ENCODE data around the gene GNG11. TPM values are rescaled to one million over a fixed set of nuclear protein-coding genes. Genes with fewer than 3 reads are reported as not detected.

The GNG11 gene
- total RNA-seq (2021; ENCODE audit: unreplicated experiment): not detected
- polyA plus RNA-seq (2012): not detected in 2 replicates
- percentile 13 among the genes with signal in this experiment for Bru-seq, nascent RNA
- BruChase-seq, experiment 1, labeled RNA remaining after a 6-hour chase: not detected
- BruChase-seq, experiment 2, labeled RNA remaining after a 2-hour chase: percentile 17 among the genes with signal in this experiment
- long read RNA-seq: 0 reads

- Histone ChIP-seq H3K27ac (ENCODE audit: low read depth, low read length) (no peak within 1 kb of the TSS), H2AFZ (ENCODE audit: low read depth, low read length, poor library complexity, severe bottlenecking) (no peak within 1 kb of the TSS), H3K27me3 (ENCODE audit: insufficient read depth, low read length) (no peaks in the 10 kb centered on the region), H3K9me3 (ENCODE audit: control insufficient read depth in 1 of 2, insufficient read depth in 1 of 2, low read depth in 1 of 2, low read length in 2 of 2) (no peaks in the 10 kb centered on the region), H3K79me2 (ENCODE audit: insufficient read depth, low read length) (no peaks in the 10 kb centered on the region), H3K4me3 (replicated peaks in 1 of 2; ENCODE audit: low read depth in 1 of 2, low read length in 2 of 2) (no peak within 1 kb of the TSS), H3K4me2 (ENCODE audit: low read length) (no peak within 1 kb of the TSS), H4K20me1 (ENCODE audit: insufficient read depth) (no peaks in the 10 kb centered on the region), H3K4me1 (ENCODE audit: control insufficient read depth in 1 of 2, insufficient read depth in 2 of 2, low read length in 2 of 2) (no peaks in the 10 kb centered on the region; a peak in 1 of 4 replicates), H3K9ac (ENCODE audit: low read length) (no peak within 1 kb of the TSS), H3K9me2 (ENCODE audit: insufficient read depth) (no peaks in the 10 kb centered on the region), H3K36me3 (ENCODE audit: control insufficient read depth in 1 of 2, insufficient read depth in 2 of 2, low read length in 2 of 2) (no peaks in the 10 kb centered on the region)
- CTCF ChIA-PET: no interaction called here
- intact Hi-C loops (cut with micrococcal nuclease): no loop called here
- no TSS peak for BruUV-seq (replicated peaks)
- POLR2A ChIA-PET: no interaction called here
- TF ChIP-seq POLR2A (IDR thresholded peaks at IDR 0.05; ENCODE audit: borderline replicate concordance, extremely low read depth, insufficient read depth, insufficient read length): no peak
- RAD21 ChIA-PET (ENCODE audit: low non-redundant PET in 1 of 2, low total read pairs in 2 of 2, uncharacterized antibody in 2 of 2, unreplicated experiment in 2 of 2): no interaction called here
- no peak for ATAC-seq
- DNase-seq (ENCODE audit: low read depth, low spot score): no peak
These were observed at the start of gene GNG11 for GRCh38 chr7:93921607-93922566. GNG11 (plus strand) TSS chr7:93921735; CDS start chr7:93922138, 403 bp downstream.

GRCh38 chr7:93873998-93874574 lies 47.4 kb upstream of the GNG11 start:
- no peaks in the 10 kb centered on the region for H3K4me1 ChIP-seq (ENCODE audit: control insufficient read depth in 1 of 2, insufficient read depth in 2 of 2, low read length in 2 of 2)
- no peak overlapping the region for H3K4me3 ChIP-seq (replicated peaks in 1 of 2; ENCODE audit: low read depth in 1 of 2, low read length in 2 of 2)
- H3K4me2 ChIP-seq (ENCODE audit: low read length): no peak overlapping the region
- no peak overlapping the region for H3K27ac ChIP-seq (ENCODE audit: low read depth, low read length)
- H4K20me1 ChIP-seq (ENCODE audit: insufficient read depth): no peaks in the 10 kb centered on the region
- DNase-seq (ENCODE audit: low read depth, low spot score) (no peak), ATAC-seq (no peak)
- H3K9ac ChIP-seq (ENCODE audit: low read length): no peak overlapping the region
- TF ChIP-seq EZH2phosphoT487 (IDR thresholded peaks at IDR 0.05; ENCODE audit: borderline replicate concordance) (no peak), EZH2 (IDR thresholded peaks at IDR 0.05) (no peak), MAX (IDR thresholded peaks at IDR 0.05) (no peak), YY1 (IDR thresholded peaks at IDR 0.05; ENCODE audit: extremely low read depth, insufficient replicate concordance, low read depth, low read length) (no peak), POLR2A (IDR thresholded peaks at IDR 0.05; ENCODE audit: borderline replicate concordance, extremely low read depth, insufficient read depth, insufficient read length) (no peak), REST (IDR thresholded peaks at IDR 0.05; ENCODE audit: low read depth) (no peak), RAD21 (IDR thresholded peaks at IDR 0.05; ENCODE audit: low read depth) (no peak), ZFX (IDR thresholded peaks at IDR 0.05) (no peak), EGR1 (IDR thresholded peaks at IDR 0.05; ENCODE audit: low read depth) (no peak), ELF1 (IDR thresholded peaks at IDR 0.05; ENCODE audit: borderline replicate concordance, low read depth) (no peak), CEBPB (IDR thresholded peaks at IDR 0.05; ENCODE audit: low read depth) (no peak), TCF7L2 (IDR thresholded peaks at IDR 0.05; ENCODE audit: borderline replicate concordance, extremely low read depth, insufficient read depth, insufficient read length) (no peak)
- H2AFZ ChIP-seq (ENCODE audit: low read depth, low read length, poor library complexity, severe bottlenecking): no peak overlapping the region
- BruUV-seq (replicated peaks): no TSS peak
- RAD21 ChIA-PET (ENCODE audit: low non-redundant PET in 1 of 2, low total read pairs in 2 of 2, uncharacterized antibody in 2 of 2, unreplicated experiment in 2 of 2): no interaction called here
- H3K9me2 ChIP-seq (ENCODE audit: insufficient read depth): peaks cover 7% of the 10 kb centered on the region; the same call in 1 of the 2 replicates
- H3K9me3 ChIP-seq (ENCODE audit: control insufficient read depth in 1 of 2, insufficient read depth in 1 of 2, low read depth in 1 of 2, low read length in 2 of 2): 0 out of 4 replicates have a peak, but pooled peaks cover 0 to 3% of the 10 kb centered on the region in 2 experiments
- CTCF ChIA-PET: no interaction called here
- H3K79me2 ChIP-seq (ENCODE audit: insufficient read depth, low read length): no peaks in the 10 kb centered on the region
- POLR2A ChIA-PET: no interaction called here
- H3K27me3 ChIP-seq (ENCODE audit: insufficient read depth, low read length): no peaks in the 10 kb centered on the region
- no peaks in the 10 kb centered on the region for H3K36me3 ChIP-seq (ENCODE audit: control insufficient read depth in 1 of 2, insufficient read depth in 2 of 2, low read length in 2 of 2)
- intact Hi-C loops (cut with micrococcal nuclease): no loop called here

Data from HCT116 (cell line).